GM12891 (cell line): ENCODE results near the gene DOCK7.

Experiments used
- DNase-seq: peaks from one replicate; pipeline ENCODE4 v3.0.0; 2011; ENCODE audit warnings: low spot score; ENCODE audit not compliant: insufficient read length
- FAIRE-seq: peaks from 2 replicates; lab custom pipeline; 2011; peaks lifted over from hg19 to GRCh38; lab: Jason Lieb, UNC
- PAX5 ChIP-seq: IDR thresholded peaks from 2 replicates; pipeline ENCODE4 v1.6.1; 2011; ENCODE audit warnings: low read length, moderate library complexity, mild to moderate bottlenecking; ENCODE audit not compliant: insufficient read depth, severe bottlenecking
- POLR2A ChIP-seq: IDR thresholded peaks from 2 replicates; pipeline ENCODE4 v1.6.1; 2011; ENCODE audit warnings: low read depth, low read length, control low read depth
- POLR2AphosphoS5 ChIP-seq: IDR thresholded peaks from 2 replicates; pipeline ENCODE4 v1.6.1; 2011; ENCODE audit warnings: low read depth, low read length, control low read depth
- POU2F2 ChIP-seq: IDR thresholded peaks from 2 replicates; pipeline ENCODE4 v1.6.1; 2011; ENCODE audit warnings: low read depth, mild to moderate bottlenecking, control low read depth, low read length, moderate library complexity
- SPI1 ChIP-seq: IDR thresholded peaks from 2 replicates; pipeline ENCODE4 v1.6.1; 2011; ENCODE audit warnings: low read depth, low read length, control low read depth
- TAF1 ChIP-seq: IDR thresholded peaks from 2 replicates; pipeline ENCODE4 v1.6.1; 2011; ENCODE audit warnings: low read depth, low read length, control low read depth

Gene DOCK7

GRCh38 chr1:62439652-62440371 lies 248.4 kb downstream of the DOCK7 start:
- no peak for FAIRE-seq
- TF ChIP-seq SPI1 (peak; percentile 27; the same call in 1 of the 2 replicates), POLR2A (no peak), POLR2AphosphoS5 (no peak), PAX5 (no peak), POU2F2 (no peak)
- DNase-seq: peak; percentile 17

- peak; percentile 52 for FAIRE-seq
- no peak for DNase-seq
- TF ChIP-seq PAX5 (no peak), TAF1 (no peak), POLR2AphosphoS5 (no peak), POLR2A (no peak), POU2F2 (no peak), SPI1 (no peak)
These were observed 250.0 kb downstream of the DOCK7 start for GRCh38 chr1:62438163-62438562.

- no peak for TF ChIP-seq TAF1
- TF ChIP-seq SPI1: no peak
- 0 out of 2 replicates have a peak, but pooled peaks have one; percentile 19 for TF ChIP-seq POU2F2
- TF ChIP-seq POLR2A: no peak
- no peak for TF ChIP-seq POLR2AphosphoS5
- no peak for TF ChIP-seq PAX5
- DNase-seq: peak; percentile 15
- no peak for FAIRE-seq
These were observed 250.8 kb downstream of the DOCK7 start for GRCh38 chr1:62437273-62437940.

- TF ChIP-seq TAF1 (0 out of 2 replicates have a peak, but pooled peaks have one; percentile 50), PAX5 (no peak), SPI1 (0 out of 2 replicates have a peak, but pooled peaks have one; percentile 4), POLR2A (peak; percentile 73), POU2F2 (no peak), POLR2AphosphoS5 (peak; percentile 77; the same call in 1 of the 2 replicates)
- DNase-seq: peak; percentile 69
- FAIRE-seq: peak; percentile 96
These were observed 251.5 kb downstream of the DOCK7 start, which contains the start of gene USP1 for GRCh38 chr1:62436466-62437272. Gene USP1 (plus strand): TSS chr1:62437049. CDS start chr1:62439868, 2,819 bp downstream.

- DNase-seq (peak; percentile 57), FAIRE-seq (no peak)
- TF ChIP-seq POLR2A (peak; percentile 93), TAF1 (peak; percentile 95), POLR2AphosphoS5 (peak; percentile 93), PAX5 (peak; percentile 0), POU2F2 (peak; percentile 53), SPI1 (peak; percentile 36; the same call in 1 of the 2 replicates)
These were observed 252.1 kb downstream of the DOCK7 start for GRCh38 chr1:62436039-62436465.

- no peak for FAIRE-seq
- DNase-seq: no peak
- TF ChIP-seq PAX5 (no peak), POLR2A (no peak), SPI1 (no peak), POU2F2 (no peak), TAF1 (no peak), POLR2AphosphoS5 (no peak)
These were observed 252.8 kb downstream of the DOCK7 start for GRCh38 chr1:62435231-62436038.

- no peak for FAIRE-seq
- TF ChIP-seq POLR2A (no peak), POLR2AphosphoS5 (no peak), SPI1 (no peak), PAX5 (no peak), TAF1 (no peak), POU2F2 (no peak)
These were observed 253.6 kb downstream of the DOCK7 start for GRCh38 chr1:62434618-62435001.

More at GRCh38 chr1:62434618-62435001, 253.6 kb downstream of the DOCK7 start:
- no peak for DNase-seq
